ENCODE data around the gene ACTC1. TPM values are rescaled to one million over a fixed set of nuclear protein-coding genes. Genes with fewer than 3 reads are reported as not detected.

The ACTC1 gene
- total and polyA plus RNA-seq, 10 of the 15 experiments (the other 5 are each of a cell fraction or from before 2014, with no cell fraction given): 1.6 TPM; not detected in 9

GRCh38 chr15:34812369-34812768 lies 17.0 kb upstream of the ACTC1 start:
- intact Hi-C loops (cut with micrococcal nuclease; ENCODE audit: unreplicated experiment) (no loop called here), in situ Hi-C loops (cut with MboI) (loop anchor here (5.0 kb wide), 1 partner anchor 50 kb away; no protein-coding TSS in a partner anchor)
- ChIA-PET RAD21 (ENCODE audit: unreplicated experiment) (no interaction called here), SMC1A (ENCODE audit: uncharacterized antibody, unreplicated experiment) (no interaction called here), POLR2A (no interaction called here), CTCF (no interaction called here)
- no TSS peak for BruUV-seq (replicated peaks)
- no peak for FAIRE-seq
- Histone ChIP-seq H3K27me3 (replicated peaks in 1 of 2; ENCODE audit: control insufficient read depth in 2 of 2, insufficient read depth in 2 of 2, low read length in 1 of 2) (no peaks in the 10 kb centered on the region), H4K20me1 (ENCODE audit: control insufficient read depth, insufficient read depth) (no peaks in the 10 kb centered on the region), H3K4me2 (ENCODE audit: control insufficient read depth, insufficient read depth) (no peak overlapping the region), H3K27ac (ENCODE audit: control insufficient read depth, insufficient read depth) (no peak overlapping the region), H3K9me3 (replicated peaks; ENCODE audit: control insufficient read depth, insufficient read depth, low read length) (no peaks in the 10 kb centered on the region; the same call in 2 of the 3 replicates), H3K79me2 (ENCODE audit: control insufficient read depth, insufficient read depth, low read length) (no peaks in the 10 kb centered on the region), H3K9ac (ENCODE audit: control insufficient read depth, insufficient read depth, low read length) (no peak overlapping the region), H3K4me1 (ENCODE audit: control insufficient read depth, insufficient read depth, low read length) (no peaks in the 10 kb centered on the region), H2AFZ (ENCODE audit: control insufficient read depth, low read depth, low read length) (no peak overlapping the region), H3K36me3 (ENCODE audit: control insufficient read depth in 2 of 2, insufficient read depth in 2 of 2, low read length in 1 of 2) (no peaks in the 10 kb centered on the region), H3K4me3 (no peak overlapping the region)
- TF ChIP-seq IKZF1 (conservative IDR thresholded peaks at IDR 0.05) (no peak), IRF3 (IDR thresholded peaks at IDR 0.05) (no peak), PML (IDR thresholded peaks at IDR 0.05; ENCODE audit: low read length) (no peak), MEF2A (IDR thresholded peaks at IDR 0.05; ENCODE audit: insufficient read depth, low read depth, low read length) (no peak), KDM1A (IDR thresholded peaks at IDR 0.05; ENCODE audit: borderline replicate concordance) (no peak), E2F8 (IDR thresholded peaks at IDR 0.05; ENCODE audit: low read depth, partially characterized antibody) (no peak), FOS (IDR thresholded peaks at IDR 0.05; ENCODE audit: borderline replicate concordance, extremely low read depth, insufficient read length) (no peak), NKRF (conservative IDR thresholded peaks at IDR 0.05) (no peak), MYC (IDR thresholded peaks at IDR 0.05; ENCODE audit: insufficient read depth, insufficient read length, insufficient replicate concordance, low read length, severe bottlenecking) (no peak), HDAC2 (IDR thresholded peaks at IDR 0.05) (no peak), NFYB (IDR thresholded peaks at IDR 0.05; ENCODE audit: insufficient read depth, low read depth, low read length) (no peak), SMC3 (IDR thresholded peaks at IDR 0.05; ENCODE audit: borderline replicate concordance, low read length) (no peak), STAT3 (IDR thresholded peaks at IDR 0.05; ENCODE audit: low read depth, low read length) (no peak), NR2C2 (IDR thresholded peaks at IDR 0.05; ENCODE audit: borderline replicate concordance, control insufficient read depth, insufficient read length, low read depth) (no peak), MTA3 (IDR thresholded peaks at IDR 0.05; ENCODE audit: borderline replicate concordance, low read length) (no peak), CEBPB (IDR thresholded peaks at IDR 0.05; ENCODE audit: borderline replicate concordance in 1 of 2, low read depth in 2 of 2, low read length in 2 of 2) (no peak), TCF12 (IDR thresholded peaks at IDR 0.05; ENCODE audit: low read depth, low read length) (no peak), NFXL1 (IDR thresholded peaks at IDR 0.05; ENCODE audit: borderline replicate concordance) (no peak)
- ATAC-seq: no peak
- 0% methylated on average over 1 of the region's 1 CpG for WGBS (ENCODE audit: insufficient coverage, insufficient replicate concordance, low lambda C conversion rate, missing lambda C conversion rate)
- DNase-seq (ENCODE audit: low read depth, low spot score): no peak

Data from GM12878 (cell line).